OCI-LY3 (cell line): ENCODE results near the gene RNASEL.

Source experiments
- H2AFZ ChIP-seq: fragments of 200-600, 300-600 bp; shearing (Covaris generic); 2 replicates; pipeline ENCODE4 v1.6.0; 2014; ENCODE audit warnings: antibody characterized with exemption, low read depth, low read length
- H3K27ac ChIP-seq: fragments of 200-600, 300-600 bp; sonication (generic); 2 replicates; pipeline ENCODE4 v1.5.1; 2014; ENCODE audit warnings: mild to moderate bottlenecking, low read length, moderate library complexity, mixed read lengths
- H3K27me3 ChIP-seq: fragments of 200-600, 300-600 bp; sonication (generic); 2 replicates; pipeline ENCODE4 v1.6.1; 2014; ENCODE audit warnings: low read depth, low read length, mixed read lengths
- H3K36me3 ChIP-seq: fragments of 200-600, 300-600 bp; sonication (generic); replicated peaks from 2 replicates; pipeline ENCODE3; 2014; ENCODE audit warnings: low read depth, low read length, mixed read lengths
- H3K4me1 ChIP-seq: fragments of 300-600, 200-600 bp; sonication (generic); 2 replicates; pipeline ENCODE4 v1.6.1; 2014; ENCODE audit warnings: low read length, mixed read lengths
- H3K4me2 ChIP-seq: fragments of 200-600, 300-600 bp; sonication (generic); 2 replicates; pipeline ENCODE4 v1.6.1; 2014; ENCODE audit warnings: low read length, mixed read lengths
- H3K4me3 ChIP-seq: fragments of 300-600, 200-600 bp; sonication (generic); 2 replicates; pipeline ENCODE4 v1.5.1; 2014; ENCODE audit warnings: antibody characterized with exemption, mild to moderate bottlenecking, low read length, moderate library complexity
- H3K79me2 ChIP-seq: fragments of 300-600, 200-600 bp; shearing (Covaris generic); 2 replicates; pipeline ENCODE4 v1.6.1; 2014; ENCODE audit warnings: mild to moderate bottlenecking, low read length, mixed read lengths
- H3K9ac ChIP-seq: fragments of 300-600, 200-600 bp; shearing (Covaris generic); 2 replicates; pipeline ENCODE4 v1.6.0; 2014; ENCODE audit warnings: mild to moderate bottlenecking, low read length, moderate library complexity
- H3K9me3 ChIP-seq: fragments of 200-600, 300-600 bp; shearing (Covaris generic); 2 replicates; pipeline ENCODE4 v1.6.1; 2014; ENCODE audit warnings: low read length, mixed read lengths; ENCODE audit not compliant: insufficient read depth
- H4K20me1 ChIP-seq: fragments of 200-600, 300-600 bp; sonication (generic); 2 replicates; pipeline ENCODE4 v1.6.1; 2016; ENCODE audit warnings: low read length, mixed read lengths; ENCODE audit not compliant: insufficient read depth
- EZH2phosphoT487 ChIP-seq: fragments of 200-600 bp; shearing (Covaris generic); IDR thresholded peaks from 2 replicates; pipeline ENCODE4 v1.6.1; 2018; ENCODE audit warnings: antibody characterized with exemption, mixed run types, low read depth
- TF ChIP-seq, protein P1 (sequence below): fragments of 200-600, 300-600 bp; sonication (generic); IDR thresholded peaks from 2 replicates; pipeline ENCODE4 v1.5.1; 2014; ENCODE audit warnings: antibody characterized with exemption, low read length, low read depth

RNASEL gene

DNA sequence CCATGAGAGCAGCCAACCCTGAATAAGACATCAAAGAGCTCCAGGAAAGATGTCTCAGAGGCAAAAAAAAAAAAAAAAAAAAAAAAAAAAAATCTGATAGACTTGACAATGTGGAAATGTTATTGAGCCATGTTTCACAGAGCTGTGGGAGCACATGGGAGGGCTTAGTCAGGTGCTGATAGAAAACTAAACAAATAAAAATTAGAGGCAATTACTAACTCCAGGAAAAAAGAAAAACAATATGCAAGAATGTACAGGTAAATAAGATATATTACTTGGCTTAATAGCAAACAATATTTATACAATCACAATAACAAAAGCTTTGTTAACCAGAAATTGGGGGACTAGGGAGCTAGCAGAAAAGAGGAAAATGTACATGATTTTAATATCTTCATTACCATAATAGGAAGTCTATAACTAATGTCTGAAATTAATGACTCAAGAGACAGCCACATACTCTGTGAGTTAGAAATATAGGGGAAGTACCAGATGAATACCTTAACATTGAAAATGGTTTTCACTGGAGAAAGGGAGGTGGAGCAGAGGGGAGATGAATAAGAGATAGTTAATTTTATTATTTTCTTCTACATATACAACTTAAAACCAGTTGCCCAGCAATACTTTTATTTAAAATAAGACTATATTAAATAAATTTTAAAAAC lies 32.0 kb upstream of the RNASEL start:
- no peak for TF ChIP-seq EZH2phosphoT487
- TF ChIP-seq, protein P1, sequence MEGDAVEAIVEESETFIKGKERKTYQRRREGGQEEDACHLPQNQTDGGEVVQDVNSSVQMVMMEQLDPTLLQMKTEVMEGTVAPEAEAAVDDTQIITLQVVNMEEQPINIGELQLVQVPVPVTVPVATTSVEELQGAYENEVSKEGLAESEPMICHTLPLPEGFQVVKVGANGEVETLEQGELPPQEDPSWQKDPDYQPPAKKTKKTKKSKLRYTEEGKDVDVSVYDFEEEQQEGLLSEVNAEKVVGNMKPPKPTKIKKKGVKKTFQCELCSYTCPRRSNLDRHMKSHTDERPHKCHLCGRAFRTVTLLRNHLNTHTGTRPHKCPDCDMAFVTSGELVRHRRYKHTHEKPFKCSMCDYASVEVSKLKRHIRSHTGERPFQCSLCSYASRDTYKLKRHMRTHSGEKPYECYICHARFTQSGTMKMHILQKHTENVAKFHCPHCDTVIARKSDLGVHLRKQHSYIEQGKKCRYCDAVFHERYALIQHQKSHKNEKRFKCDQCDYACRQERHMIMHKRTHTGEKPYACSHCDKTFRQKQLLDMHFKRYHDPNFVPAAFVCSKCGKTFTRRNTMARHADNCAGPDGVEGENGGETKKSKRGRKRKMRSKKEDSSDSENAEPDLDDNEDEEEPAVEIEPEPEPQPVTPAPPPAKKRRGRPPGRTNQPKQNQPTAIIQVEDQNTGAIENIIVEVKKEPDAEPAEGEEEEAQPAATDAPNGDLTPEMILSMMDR: no peak
- no peaks in the 10 kb centered on the region for H4K20me1 ChIP-seq
- H3K27ac ChIP-seq: no peak overlapping the region
- H3K4me3 ChIP-seq: no peak overlapping the region
- no peaks in the 10 kb centered on the region for H3K9me3 ChIP-seq
- no peaks in the 10 kb centered on the region for H3K79me2 ChIP-seq
- H3K27me3 ChIP-seq: peaks cover 17% of the 10 kb centered on the region
- no peak overlapping the region for H3K4me2 ChIP-seq
- no peak overlapping the region for H3K9ac ChIP-seq
- no peak overlapping the region for H2AFZ ChIP-seq
- peaks cover 64% of the 10 kb centered on the region for H3K4me1 ChIP-seq
- H3K36me3 ChIP-seq: no peaks in the 10 kb centered on the region

DNA sequence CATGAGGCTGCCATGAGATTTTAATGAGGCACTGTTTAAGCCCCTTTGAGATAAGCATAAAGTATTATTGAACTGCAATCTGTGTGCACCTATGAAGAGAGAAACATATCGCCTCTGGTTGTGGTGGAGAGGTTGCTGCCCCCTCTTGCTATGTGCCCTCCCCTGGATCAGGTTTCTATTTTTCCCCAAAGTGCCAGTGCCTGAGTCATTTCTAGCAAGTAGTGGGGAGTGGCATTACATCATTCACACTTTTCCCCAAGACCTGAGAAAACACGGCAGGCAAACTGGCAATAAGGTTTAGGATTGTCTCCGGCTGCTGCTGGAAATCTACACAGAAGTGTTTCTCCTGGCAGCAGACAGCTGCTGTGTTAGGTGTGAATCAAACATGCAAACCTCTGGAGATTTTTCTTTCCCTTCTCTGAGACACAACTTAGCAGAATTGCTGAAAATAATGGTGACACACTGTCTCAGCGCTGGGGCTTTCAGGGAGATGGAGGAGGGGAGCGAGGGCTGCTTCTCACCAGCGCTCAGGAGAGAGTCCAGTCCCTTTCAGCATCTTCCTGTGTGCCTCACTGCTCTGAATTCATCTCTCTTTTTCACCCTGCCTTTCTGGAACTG lies 28.8 kb upstream of the RNASEL start:
- peaks cover 30% of the 10 kb centered on the region for H3K27me3 ChIP-seq
- no peaks in the 10 kb centered on the region for H3K79me2 ChIP-seq
- H4K20me1 ChIP-seq: no peaks in the 10 kb centered on the region
- peaks cover 51% of the 10 kb centered on the region for H3K4me1 ChIP-seq
- no peak overlapping the region for H3K4me3 ChIP-seq
- H3K27ac ChIP-seq: no peak overlapping the region
- H3K9me3 ChIP-seq: no peaks in the 10 kb centered on the region
- no peak overlapping the region for H2AFZ ChIP-seq
- H3K9ac ChIP-seq: no peak overlapping the region
- H3K4me2 ChIP-seq: peak overlapping the region; percentile 8; the same call in 1 of the 2 replicates
- TF ChIP-seq, protein P1: no peak
- no peak for TF ChIP-seq EZH2phosphoT487
- no peaks in the 10 kb centered on the region for H3K36me3 ChIP-seq

DNA sequence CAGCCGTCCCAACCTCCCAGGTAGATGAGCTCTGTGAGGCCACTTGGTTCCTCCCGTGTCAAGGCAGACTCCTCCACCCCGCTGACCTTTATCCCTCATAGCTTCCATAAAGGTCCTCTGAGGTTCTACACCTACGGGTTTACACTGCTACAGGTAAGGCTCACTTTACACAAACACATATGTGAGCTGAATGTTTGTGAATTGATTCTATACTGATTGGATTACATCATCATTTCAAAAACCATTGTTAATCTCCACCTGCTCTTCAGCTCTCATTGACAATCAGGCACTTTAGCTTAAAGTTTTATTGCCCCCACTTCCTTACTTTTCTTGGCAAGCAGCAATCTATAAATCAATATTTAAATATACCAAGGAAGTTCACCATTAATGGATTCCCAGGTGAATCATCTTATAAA lies 28.0 kb upstream of the RNASEL start:
- Histone ChIP-seq H4K20me1 (no peaks in the 10 kb centered on the region), H3K79me2 (no peaks in the 10 kb centered on the region), H3K36me3 (no peaks in the 10 kb centered on the region), H3K9me3 (no peaks in the 10 kb centered on the region), H3K4me3 (no peak overlapping the region), H3K9ac (no peak overlapping the region), H3K27me3 (peaks cover 30% of the 10 kb centered on the region), H3K4me1 (peaks cover 45% of the 10 kb centered on the region), H2AFZ (no peak overlapping the region), H3K4me2 (no peak overlapping the region), H3K27ac (no peak overlapping the region)
- no peak for TF ChIP-seq EZH2phosphoT487
- TF ChIP-seq, protein P1: no peak

DNA sequence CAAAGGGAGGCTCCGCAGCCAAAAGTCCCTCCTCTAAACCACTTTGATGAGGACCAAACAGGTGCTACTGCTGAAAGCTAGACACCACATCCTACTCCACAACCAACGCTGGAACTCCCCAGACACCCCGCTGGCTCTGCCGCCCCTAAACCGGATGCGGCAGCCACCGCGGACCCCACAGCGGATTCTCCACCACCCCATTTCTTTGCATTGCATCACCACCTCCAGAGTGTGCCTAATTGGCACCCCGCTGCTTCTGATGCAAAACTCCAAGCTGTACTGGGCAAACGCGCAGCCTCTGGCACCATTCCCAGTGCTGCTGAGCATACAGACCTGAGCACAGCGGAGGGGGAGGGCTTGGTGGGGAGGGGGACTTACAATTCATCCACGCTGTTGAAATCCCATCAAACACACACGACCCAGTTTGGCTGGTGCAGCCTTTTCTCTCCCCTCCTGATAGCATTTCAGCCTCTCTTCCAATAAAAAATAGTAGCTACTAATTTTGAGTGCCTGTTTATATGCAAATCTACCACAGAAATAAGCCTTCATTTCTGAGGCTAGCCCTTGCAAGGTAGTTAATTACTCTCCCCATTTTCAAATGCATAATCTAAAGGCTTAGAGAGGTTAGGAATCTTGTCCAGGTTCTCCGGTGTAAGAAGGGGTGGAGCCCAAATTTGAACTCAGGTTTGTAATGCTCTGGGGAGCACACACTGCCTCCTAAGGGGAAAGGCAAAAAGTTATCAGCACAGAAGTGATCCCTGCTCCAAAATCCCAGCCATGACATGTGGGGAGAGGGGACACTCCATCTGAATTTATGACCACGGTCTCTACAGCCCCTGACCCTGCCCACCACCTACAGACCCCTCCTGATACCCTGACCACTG lies 27.3 kb upstream of the RNASEL start:
- Histone ChIP-seq H3K27me3 (peaks cover 30% of the 10 kb centered on the region), H3K79me2 (no peaks in the 10 kb centered on the region), H3K4me2 (peak overlapping the region; percentile 79), H3K9me3 (no peaks in the 10 kb centered on the region), H3K4me1 (peaks cover 41% of the 10 kb centered on the region), H3K4me3 (peak overlapping the region; percentile 75), H2AFZ (peak overlapping the region; percentile 89), H4K20me1 (no peaks in the 10 kb centered on the region), H3K27ac (no peak overlapping the region), H3K36me3 (no peaks in the 10 kb centered on the region), H3K9ac (peak overlapping the region; percentile 60)
- TF ChIP-seq, protein P1: no peak
- no peak for TF ChIP-seq EZH2phosphoT487
